GM19468 (cell line): ENCODE measurements around the gene CISD3.

Experiments used
- ATAC-seq: cut with Tn5 transposase; IDR thresholded peaks from one replicate; pipeline ENCODE4 v1.9.1; 2021; ENCODE audit warnings: mild to moderate bottlenecking, moderate library complexity, moderate number of reproducible peaks; ENCODE audit not compliant: unreplicated experiment; ENCODE audit errors: extremely low read depth

The CISD3 gene

GRCh38 chr17:38706505-38707216 is 23.5 kb upstream of the CISD3 start:
- no peak for ATAC-seq

DNA sequence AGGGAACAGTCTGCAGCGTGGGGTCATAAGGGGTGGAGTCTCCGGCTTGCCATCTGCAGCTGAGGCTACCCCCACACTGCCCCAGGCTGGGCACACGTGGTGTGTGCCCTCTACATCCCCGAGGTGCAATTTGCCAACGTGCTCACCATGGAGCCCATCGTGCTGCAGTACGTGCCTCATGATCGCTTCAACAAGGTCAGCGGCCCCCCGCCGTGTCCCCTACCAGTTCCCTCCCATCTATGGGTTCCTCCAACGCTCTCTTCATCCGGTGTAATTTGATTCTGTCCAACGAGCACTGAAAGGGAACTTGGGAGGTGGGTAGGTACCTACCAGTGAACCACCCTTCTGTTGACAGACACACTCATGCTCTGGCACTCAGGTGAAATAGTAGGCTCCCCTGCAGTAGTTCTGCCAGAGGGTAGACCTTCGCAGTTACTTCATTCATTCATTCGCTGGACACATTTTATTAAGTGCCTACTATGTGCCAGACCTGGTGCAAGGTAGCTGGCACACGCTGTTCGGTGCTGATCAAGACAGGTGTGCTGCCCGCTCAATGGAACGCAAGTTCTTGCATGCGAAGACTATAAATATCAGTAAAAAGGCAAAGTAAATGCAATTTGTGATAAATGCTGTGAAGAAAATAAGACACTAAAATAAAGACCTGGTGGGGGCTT is 22.3 kb upstream of the CISD3 start:
- ATAC-seq, result no peak

GRCh38 chr17:38709104-38709820 is 20.9 kb upstream of the CISD3 start:
- ATAC-seq, result no peak

DNA sequence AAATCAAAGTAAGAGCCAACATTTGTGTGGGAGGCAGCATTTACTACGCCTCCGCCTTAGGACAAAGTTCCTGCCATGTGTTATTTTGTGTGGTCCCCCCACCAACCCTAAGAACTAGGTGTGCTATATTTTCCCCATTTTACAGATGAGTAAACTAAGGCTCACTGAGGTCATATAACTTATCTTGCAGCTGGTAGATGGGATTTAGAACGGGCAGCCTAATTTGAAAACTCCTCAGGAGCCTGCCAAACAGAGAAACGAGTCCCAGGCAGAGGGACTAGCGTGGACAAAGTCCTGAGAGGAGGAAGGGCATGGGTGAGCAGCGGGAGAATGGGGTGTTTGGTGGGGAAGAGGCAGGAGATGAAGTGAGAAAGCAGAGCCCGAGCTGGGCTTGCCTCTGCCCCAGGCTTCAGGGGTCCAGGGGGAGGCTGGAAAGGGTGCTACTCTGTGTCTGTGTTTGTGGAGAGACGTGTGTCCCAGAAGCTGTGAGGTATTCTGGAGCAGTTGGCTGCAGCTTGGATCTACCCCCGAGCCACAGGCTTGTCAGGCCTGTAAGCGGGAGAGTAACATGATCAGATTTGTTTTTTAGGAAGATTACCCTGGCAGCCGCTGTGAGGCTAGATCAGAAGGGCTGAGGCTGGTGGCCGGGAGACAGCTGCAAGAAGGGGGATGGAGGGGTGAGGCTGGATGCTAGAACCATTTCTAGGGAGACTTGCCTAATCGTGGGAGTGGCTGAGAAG is 20.1 kb upstream of the CISD3 start:
- no peak for ATAC-seq

- no peak for ATAC-seq
Measured at GRCh38 chr17:38710604-38710962, 19.6 kb upstream of the CISD3 start.

DNA sequence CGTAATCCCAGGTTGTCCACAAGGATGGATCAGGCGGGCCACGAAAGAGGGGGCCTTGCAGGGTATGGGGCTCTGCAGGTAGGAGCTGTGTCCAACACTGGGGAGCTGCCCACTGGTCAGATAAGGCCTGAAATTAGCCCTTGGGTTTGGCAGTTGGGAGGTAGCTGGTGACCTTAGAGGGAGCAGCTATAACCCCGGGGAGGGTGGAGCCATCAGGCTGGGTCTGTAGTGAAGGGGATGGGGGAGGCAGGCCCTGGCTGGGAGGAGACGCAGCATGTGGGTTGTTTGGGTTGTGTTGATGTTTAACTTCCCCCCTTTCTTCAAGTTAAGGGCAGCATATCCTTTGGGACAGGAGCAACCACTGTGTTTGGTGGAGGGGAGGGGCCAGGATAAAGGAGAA is 19.2 kb upstream of the CISD3 start:
- no peak for ATAC-seq

DNA sequence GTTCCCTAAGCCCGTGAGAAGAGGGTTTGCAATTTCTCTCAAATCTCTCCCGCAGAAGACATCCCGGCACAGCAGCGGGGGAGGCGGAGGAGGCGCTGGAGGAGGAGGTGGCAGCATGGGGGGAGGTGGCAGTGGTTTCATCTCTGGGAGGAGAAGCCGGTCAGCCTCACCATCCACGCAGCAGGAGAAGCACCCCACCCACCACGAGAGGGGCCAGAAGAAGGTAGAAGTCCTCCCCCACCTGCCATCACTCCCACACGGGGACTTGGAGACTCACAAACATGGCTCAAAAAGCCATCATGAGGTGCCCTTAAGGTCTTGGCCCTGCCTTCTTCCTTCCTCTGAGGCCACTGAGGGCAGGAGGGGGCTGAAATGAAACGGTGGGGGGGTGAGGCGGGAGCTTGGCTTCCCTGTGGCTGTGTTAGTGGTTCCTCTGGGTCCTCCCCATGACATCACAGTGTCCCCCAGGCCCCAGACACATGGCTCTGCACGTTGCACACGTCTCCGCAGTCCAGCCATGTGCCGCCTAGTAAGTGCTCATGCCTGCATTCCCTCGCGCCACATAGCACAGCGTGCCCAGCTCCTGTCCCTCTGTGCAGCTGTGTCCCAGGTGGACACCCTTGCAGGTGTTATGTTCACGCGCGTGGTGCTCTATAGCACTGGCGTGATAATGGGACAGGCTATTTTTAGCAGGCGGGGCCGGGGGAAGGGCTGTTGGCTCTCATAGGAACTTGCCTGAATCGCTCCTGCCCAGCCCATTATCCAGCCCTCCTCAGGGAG is 18.2 kb upstream of the CISD3 start:
- no peak for ATAC-seq

GRCh38 chr17:38712593-38712992 is 17.5 kb upstream of the CISD3 start:
- no peak for ATAC-seq

- no peak for ATAC-seq
Measured at GRCh38 chr17:38713456-38714075, 16.6 kb upstream of the CISD3 start.

- no peak for ATAC-seq
Measured at GRCh38 chr17:38715216-38715943, 14.8 kb upstream of the CISD3 start.

GRCh38 chr17:38716368-38717005 is 13.7 kb upstream of the CISD3 start:
- ATAC-seq, result no peak

DNA sequence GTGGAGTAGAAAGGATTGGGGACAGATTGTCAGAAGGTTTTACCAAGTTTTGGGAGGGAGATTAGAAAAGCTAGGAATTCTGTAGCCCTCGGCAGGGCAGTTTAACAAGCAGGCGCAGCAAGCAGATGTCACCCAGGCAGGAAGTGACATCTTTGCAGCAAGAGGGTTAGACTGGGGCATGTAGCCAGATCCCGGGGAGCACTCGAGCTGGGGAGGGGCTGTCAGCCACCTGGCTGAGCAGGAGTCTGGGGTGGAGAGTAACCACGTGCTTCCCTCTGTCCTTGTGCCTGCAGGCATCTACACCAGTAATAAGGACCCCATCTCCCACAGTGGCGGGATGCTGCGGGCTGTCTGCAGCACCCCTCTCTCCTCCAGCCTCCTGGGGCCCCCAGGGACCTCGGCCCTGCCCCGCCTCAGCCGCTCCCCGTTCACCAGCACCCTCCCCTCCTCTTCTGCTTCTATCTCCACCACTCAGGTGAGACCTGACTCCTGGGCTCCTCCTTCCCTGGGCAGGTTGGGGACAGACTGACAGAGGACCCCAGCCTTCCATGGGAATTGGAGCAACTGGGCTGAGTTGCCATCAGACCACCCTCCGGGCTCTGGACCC is 12.9 kb upstream of the CISD3 start:
- ATAC-seq, result no peak

DNA sequence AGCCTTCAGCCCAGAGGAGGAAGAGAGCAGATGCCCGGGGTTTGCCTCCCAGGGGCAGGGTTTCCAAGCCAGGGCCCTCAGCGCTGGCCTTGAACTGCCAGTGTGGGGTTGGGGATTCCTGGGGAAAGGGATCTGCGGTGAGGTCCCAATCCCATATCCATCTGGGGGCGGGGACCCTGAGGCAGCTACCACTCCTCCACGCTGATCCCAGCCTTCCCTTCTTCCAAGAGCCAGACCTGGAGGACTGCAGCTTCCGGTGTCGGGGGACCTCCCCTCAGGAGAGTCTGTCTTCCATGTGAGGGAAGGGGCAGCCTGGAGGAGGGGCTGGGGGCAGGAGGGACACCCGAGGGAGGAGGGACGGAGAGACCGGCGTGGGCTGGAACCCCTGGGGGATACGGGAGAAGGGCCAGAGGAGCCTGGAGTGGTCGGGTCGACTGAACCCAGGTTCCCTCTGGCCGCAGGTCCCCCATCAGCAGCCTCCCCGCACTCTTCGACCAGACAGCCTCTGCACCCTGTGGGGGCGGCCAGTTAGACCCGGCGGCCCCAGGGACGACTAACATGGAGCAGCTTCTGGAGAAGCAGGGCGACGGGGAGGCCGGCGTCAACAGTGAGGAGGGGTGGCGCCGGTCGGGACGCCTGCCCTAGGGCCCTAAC is 10.7 kb upstream of the CISD3 start:
- ATAC-seq, result no peak

DNA sequence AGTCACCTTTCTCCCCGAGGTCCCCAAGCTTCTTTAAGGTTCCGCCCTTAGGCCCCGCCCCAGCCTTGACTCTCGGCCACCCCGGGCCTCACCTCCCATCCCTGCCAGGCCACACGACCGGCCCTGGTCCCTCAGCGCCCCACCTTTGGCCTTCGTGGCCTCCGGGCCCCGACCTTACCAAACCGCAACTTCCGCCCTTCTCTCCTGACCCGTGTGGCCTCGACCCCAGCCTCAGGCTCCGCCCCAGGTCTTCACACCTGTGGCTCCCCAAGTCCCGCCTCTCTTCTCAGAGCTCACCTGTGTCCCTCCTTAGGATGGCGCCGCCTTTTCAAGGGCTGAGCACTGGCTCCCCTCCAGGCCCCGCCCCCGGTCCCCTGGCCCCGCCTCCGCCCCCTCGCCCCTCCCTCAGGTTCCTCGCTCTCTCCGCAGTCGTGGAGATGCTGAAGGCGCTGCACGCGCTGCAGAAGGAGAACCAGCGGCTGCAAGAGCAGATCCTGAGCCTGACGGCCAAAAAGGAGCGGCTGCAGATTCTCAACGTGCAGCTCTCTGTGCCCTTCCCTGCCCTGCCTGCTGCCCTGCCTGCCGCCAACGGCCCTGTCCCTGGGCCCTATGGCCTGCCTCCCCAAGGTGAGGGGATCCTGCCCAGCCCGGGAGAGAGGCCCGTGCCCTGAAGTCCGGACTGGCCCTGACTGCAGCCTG is 10.0 kb upstream of the CISD3 start:
- no peak for ATAC-seq

DNA sequence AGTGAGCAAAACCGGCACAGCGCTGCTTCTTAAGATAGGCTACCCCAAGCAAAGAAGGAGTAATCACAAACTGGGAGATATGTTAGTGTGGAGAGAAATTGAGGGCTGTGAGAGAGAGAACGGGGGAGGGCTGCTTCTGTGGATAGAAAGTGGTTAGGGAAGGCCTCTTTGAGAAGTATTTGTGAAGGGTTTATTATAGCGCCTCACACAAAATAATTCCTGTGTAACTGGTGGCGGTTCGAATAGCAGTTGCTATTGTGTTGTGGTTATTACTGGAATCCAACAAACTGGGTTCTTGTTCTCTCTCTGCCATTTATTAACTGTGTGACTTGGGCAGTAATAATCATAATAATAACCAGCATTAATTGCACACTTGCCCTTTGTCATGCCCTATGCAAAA is 9.2 kb upstream of the CISD3 start:
- no peak for ATAC-seq

GRCh38 chr17:38721802-38722201 is 8.3 kb upstream of the CISD3 start:
- ATAC-seq, result no peak
